GM21528 (cell line): ENCODE results near the gene NKX1-1.
"Not testable (repeated sequence)": the region's sequence is repeated elsewhere in the genome, so short reads cannot be mapped to it uniquely, and the experiment has no call there.

Source experiments
- ATAC-seq: cut with Tn5 transposase; IDR thresholded peaks from one replicate; pipeline ENCODE4 v1.9.1; 2021; ENCODE audit warnings: mild to moderate bottlenecking, moderate library complexity; ENCODE audit not compliant: unreplicated experiment, low FRiP score

NKX1-1 gene

GRCh38 chr4:1394554-1395388, 11.5 kb downstream of the NKX1-1 start:
- ATAC-seq = not testable (repeated sequence)

- no peak for ATAC-seq
Measured at GRCh38 chr4:1393866-1394265, 12.4 kb downstream of the NKX1-1 start.

- ATAC-seq = not testable (repeated sequence)
Measured at GRCh38 chr4:1393363-1393762, 12.9 kb downstream of the NKX1-1 start.

DNA sequence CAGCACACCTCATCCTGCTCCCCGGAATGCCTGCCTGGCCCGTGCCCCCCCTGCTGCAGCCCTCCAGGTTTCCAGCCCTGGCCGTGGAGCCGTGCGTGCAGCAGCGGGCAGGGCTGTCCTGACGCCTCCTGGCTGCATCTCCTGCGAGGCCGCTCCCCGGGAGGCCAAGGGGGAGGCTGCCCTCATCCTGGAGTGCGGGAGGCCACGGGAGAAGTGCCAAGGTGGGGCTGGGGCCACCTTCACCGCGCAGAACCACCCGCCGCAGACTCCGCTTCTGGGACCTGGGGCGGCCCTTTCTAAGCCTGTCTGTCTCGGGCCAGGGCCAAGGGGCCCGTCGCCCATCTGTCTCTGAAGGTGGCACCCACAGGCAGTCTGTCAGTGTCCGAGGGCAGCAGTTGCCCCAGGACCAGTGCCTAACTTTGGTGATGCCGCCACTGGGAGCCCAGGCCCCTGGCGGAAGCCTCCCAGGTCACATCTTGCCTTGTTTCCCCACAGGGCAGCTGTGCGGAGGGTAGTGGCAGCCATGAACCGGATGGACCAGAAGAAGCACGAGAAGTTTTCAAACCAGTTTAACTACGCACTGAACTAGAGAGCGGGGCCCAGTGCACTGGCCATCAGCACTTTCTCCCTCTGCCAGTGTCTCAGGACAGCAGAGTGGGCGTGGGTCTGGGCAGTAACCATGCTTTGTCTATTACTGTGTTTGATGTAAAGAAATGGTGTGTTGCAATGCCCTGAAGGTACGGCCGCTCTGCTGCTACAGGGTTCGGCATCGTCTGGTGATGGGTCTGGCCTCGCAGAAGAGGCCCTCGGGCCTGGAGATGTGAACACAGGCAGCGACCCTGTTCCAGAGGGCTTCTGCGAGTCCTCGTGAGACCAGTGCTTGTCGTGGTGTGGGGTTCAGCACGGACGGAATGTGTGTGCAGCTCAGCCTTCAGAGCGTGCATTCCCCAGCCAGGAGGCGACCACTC, 20.6 kb downstream of the NKX1-1 start:
- no peak for ATAC-seq

DNA sequence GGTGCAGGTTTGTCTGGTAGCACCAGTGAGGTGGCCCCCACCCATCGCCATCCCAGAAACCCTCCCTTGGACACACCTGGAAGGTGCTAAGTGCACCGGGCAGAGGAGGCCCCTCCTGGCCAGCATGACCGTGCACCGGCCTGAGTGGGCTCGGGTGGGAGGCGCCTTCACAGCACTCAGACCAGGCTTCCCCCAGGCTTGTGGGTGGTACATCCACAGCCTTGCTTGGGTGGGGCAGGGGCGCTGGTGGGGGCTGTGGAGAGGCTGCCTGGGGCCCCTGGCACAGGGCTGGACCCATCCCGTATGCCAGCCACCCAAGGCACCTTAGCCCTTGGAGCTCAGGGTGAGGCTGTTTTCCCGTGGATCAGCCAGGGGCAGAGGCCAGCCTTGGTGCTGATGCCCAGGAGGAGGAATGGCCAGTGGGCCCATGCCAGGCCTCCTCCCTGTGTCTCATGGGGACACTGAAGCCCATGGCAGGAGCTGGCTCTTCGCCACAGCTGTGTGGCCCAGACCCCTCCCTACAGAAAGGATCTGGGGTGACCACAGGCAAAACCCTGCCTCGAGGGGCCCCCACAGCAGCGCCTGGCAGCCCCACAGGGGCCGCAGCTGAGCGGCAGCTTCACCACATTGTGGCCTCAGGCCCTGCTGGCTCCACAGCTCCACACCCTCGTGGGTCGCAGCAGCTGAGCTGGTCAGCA, 21.4 kb downstream of the NKX1-1 start:
- no peak for ATAC-seq

GRCh38 chr4:1383728-1384591, 22.3 kb downstream of the NKX1-1 start:
- ATAC-seq = no peak

DNA sequence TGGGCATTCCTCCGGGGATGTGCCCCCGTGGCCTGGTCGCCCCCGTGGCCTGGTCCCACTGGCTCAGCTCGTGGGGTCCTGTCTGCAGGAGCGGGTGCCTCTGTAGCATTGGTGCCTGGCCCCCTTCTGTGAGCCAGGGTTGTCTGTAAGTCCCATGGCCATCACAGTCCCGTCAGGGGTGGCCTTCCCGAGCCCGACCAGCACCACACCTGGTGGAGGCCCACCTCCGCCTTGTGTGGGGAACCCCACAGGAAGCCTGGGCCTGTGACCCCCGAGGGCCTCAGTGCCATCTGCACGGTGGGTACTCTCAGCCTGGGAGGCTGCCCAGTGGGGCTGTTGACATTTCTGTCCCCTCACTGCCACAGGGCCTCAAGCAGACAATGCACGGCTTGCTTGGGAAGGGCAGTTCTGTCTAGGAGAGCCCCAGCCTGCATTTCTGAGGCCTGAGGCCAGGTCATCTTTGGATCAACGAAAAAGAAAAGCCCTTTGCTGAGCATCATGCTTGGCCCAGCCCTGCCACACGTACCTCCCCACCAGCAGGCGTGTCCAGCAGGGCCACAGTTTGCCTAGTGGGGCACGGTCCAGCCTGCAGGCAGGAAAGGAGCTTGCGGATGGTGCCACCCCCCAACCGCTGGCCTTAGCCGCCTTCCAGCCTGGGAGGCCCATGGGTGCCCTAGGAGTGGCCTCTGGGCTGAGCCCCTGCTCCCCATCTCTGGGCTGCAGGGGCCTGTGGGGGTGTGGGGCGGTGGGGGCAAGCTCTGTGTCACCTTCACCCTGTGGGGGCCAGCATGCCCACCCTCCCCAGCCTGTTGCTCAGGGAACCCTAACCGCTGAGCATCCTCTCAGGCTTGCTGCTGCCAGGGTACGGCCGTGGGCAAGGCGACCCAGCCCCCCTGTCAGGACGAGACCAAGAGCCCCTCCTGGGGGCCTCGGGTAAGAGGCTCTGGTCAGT, 23.2 kb downstream of the NKX1-1 start:
- no peak for ATAC-seq

GRCh38 chr4:1381944-1382541, 24.2 kb downstream of the NKX1-1 start:
- ATAC-seq = no peak

GRCh38 chr4:1381181-1381621, 25.0 kb downstream of the NKX1-1 start:
- no peak for ATAC-seq

DNA sequence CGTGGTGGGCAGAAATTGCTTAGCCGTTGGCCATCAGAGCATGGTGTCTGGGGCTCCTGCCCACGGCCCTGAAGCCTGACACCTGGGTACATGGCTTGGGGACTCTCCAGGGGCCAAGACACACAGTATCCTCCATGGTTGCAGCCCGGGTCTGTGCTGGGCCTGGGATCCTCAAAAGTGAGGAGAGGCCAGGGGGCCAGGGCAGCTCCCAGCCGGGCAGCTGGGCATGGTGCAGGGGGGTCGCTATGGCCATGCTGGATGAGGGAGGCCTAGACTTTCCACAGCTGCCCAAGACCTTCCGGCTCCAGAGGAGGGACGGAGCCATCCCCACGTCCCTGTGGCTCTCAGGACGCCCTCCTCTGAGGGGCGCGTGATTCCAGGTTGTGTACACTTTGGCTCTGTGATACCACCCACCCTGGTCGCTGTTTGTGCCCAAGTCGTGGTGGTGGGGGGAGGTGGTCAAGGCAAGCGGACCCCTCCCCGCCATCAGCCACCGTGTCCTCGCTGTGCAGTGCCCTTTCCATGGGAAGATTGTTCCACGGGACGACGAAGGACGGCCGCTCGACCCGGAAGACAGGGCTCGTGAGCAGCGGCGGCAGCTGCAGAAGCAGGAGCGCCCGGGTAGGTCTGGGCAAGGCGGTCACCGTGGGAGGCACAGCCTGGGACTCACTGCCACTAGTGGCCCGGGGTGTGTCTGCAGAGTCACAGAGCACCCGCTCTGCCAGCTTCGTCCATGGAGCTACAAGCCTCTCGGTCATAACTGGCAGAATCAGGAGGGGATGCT, 25.7 kb downstream of the NKX1-1 start:
- no peak for ATAC-seq

DNA sequence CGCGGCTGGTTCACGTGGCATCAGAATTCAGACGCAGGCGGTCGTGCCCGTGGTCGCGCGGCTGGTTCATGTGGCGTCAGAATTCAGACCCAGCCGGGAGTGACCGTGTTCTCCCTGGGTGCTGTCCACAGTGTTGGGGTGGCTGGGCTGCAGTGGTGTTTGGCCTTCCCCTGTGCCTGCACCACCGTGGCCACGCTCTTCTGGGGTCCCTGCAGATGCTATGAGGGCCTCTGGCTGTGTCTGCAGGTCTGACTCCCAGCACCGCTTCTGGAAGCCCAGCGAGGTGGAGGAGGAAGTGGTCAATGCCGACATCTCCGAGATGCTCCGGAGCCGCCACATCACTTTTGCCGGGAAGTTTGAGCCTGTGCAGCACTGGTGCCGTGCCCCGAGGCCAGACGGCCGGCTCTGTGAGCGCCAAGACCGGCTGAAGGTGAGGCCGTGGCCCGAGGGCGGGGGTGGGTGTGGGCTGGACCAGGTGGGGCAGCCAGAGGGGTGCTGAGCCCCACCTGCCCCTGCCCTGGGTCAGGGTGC, 26.4 kb downstream of the NKX1-1 start:
- ATAC-seq = no peak

DNA sequence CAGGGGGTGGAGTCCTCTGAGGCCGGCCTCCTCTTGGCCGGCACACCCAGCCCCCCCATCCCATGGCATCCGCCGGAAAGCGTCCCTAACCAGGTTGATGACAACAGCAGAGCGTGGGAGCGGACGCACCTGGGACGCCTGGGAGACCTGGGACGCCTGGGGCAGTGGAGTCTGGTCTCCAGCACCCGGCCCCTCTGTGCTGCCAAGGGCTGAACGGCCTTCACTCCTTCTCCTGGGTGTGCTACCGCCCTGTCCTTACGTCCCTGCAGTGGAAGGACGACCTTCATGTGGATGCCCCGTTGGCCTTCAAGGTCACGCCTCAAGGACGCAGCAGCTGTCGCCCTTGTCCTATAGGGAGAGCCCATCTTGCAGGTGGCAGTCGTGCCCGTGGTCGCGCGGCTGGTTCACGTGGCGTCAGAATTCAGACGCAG, 26.9 kb downstream of the NKX1-1 start:
- no peak for ATAC-seq

DNA sequence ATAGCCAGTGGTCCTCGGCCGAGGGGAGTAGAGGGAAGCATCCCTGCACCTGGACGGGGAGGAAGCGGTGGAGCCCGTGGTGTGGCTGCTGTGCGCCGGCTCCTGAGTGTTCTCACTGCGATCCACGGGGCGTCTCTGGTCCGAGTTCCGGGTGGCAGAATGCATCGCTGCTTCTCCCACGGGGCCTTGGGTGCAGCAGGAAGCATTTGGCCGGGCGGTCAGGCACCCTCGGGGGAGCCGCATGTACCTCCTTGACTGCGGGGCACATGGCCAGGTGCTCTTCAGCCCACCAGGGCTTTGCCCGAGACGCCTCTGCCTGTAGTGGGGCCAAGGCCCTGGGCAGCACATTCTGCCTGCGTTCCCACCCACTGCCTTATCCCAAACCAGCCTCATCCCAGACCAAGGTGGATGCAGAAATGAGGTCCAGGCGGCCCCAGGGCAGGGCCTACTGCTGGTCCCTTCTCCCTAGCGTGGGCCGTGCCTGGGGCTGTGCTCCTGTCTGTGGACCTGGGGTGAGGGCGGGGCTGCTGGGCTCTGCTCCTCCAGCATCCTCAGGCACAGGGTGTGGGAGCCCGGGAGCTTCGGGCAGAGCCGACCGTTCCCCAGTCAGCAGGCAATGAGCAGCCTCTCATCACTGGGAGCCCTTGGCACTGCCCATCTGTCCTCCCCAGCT, 27.5 kb downstream of the NKX1-1 start:
- ATAC-seq = no peak

- ATAC-seq = no peak
Measured at GRCh38 chr4:1377606-1378261, 28.5 kb downstream of the NKX1-1 start.

GRCh38 chr4:1376841-1377605, 29.2 kb downstream of the NKX1-1 start:
- ATAC-seq = no peak
